ENCODE results near the gene RMP24.

DNA sequence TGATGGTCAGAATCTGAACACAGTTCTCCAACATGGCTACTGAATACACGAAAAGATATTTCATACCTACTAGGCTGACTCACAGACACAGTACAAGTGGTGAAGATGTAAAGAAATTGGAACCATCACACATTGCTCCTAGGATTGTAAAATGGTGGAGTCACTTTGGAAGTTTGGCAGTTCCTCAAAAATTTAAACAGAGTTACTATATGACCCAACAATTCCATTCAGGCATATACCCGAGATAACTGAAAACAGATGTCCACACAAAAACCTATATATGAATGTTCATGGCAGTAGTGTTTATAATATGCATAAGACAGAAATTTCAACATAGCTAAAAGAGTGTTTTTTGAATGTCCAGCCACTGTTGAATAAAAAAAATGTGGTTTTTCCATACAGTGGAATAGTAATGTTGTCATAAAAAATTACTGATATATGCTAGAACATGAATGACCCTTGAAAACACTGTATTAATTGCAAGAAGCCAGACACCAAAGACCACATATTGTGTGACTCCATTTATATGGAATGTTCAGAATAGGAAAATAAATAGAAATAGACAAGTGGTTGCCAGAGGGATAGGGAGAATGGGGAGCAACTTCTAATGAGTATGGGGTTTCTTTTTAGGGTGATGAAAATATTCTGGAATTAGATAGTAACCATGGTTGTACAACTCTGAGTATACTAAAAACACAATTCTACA lies 10.1 kb downstream of the RMP24 start:
- TF ChIP-seq CTCF (IDR thresholded peaks at IDR 0.05) (no peak), POLR2A (IDR thresholded peaks at IDR 0.05) (no peak)

Measured in testis (tissue), 2 donors.